HEK293 (cell line): ENCODE measurements around the gene HDAC10.
A peak's percentile ranks its signal among the peaks of the same experiment; 100 is the strongest.

Experiments
- CTCF ChIA-PET: fragments of 350-600 bp; formaldehyde crosslinking; extraction: SDS; loops from one replicate; lab custom pipeline; 2021; ENCODE audit warnings: antibody characterized with exemption; lab: Yijun Ruan, JAX
- POLR2A ChIA-PET: fragments of 300-600 bp; formaldehyde crosslinking; extraction: SDS; loops from one replicate; lab custom pipeline; 2020; ENCODE audit warnings: antibody characterized with exemption, inconsistent platforms; lab: Yijun Ruan, JAX
- H3K27ac ChIP-seq: fragments of 200-500 bp; sonication (Bioruptor generic); 2 replicates; pipeline ENCODE4 v1.5.1; 2014; ENCODE audit warnings: low read depth, low read length, control low read depth, inconsistent platforms; ENCODE audit errors: extremely low read depth
- H3K36me3 ChIP-seq, 2 experiments: fragments of 200-500 bp in 1 of 2; sonication (Bioruptor generic) in 1 of 2; 1 replicate in 1 of 2; 2 replicates in 1 of 2; pipeline ENCODE4 v1.5.1; 2014 to 2017; ENCODE audit warnings: inconsistent platforms in 2 of 2, low read length in 2 of 2; ENCODE audit not compliant: control insufficient read depth in 2 of 2, insufficient read depth in 1 of 2
- H3K4me1 ChIP-seq: fragments of 200-500 bp; sonication (Bioruptor generic); 2 replicates; pipeline ENCODE4 v1.5.1; 2014; ENCODE audit warnings: mild to moderate bottlenecking, low read length, inconsistent platforms; ENCODE audit not compliant: control insufficient read depth, insufficient read depth
- H3K4me3 ChIP-seq: 2 replicates; pipeline ENCODE4 v1.5.1; 2011; ENCODE audit warnings: low read depth, mild to moderate bottlenecking, control low read depth, low read length, moderate library complexity
- H3K9me3 ChIP-seq: fragments of 200-500 bp; sonication (Bioruptor generic); 2 replicates; pipeline ENCODE4 v1.5.1; 2014; ENCODE audit warnings: low read depth, low read length, inconsistent platforms; ENCODE audit not compliant: control insufficient read depth, insufficient read depth
- GLI2 ChIP-seq: fragments of 450-650 bp; formaldehyde crosslinking; IDR thresholded peaks from 2 replicates; pipeline ENCODE4; 2017; ENCODE audit warnings: missing biosample characterization, missing genetic modification characterization, low read depth, borderline replicate concordance
- KLF1 ChIP-seq: fragments of 450-650 bp; formaldehyde crosslinking; IDR thresholded peaks from 2 replicates; pipeline ENCODE4 v1.5.1; 2016; ENCODE audit warnings: missing biosample characterization, missing genetic modification characterization
- KLF10 ChIP-seq: fragments of 450-650 bp; IDR thresholded peaks from 2 replicates; pipeline ENCODE4 v1.5.1; 2018; ENCODE audit warnings: missing biosample characterization, mild to moderate bottlenecking, missing genetic modification characterization
- ZBTB21 ChIP-seq: fragments of 450-650 bp; formaldehyde crosslinking; IDR thresholded peaks from 2 replicates; pipeline ENCODE4 v1.5.1; 2017; ENCODE audit warnings: missing biosample characterization, missing genetic modification characterization
- ZFP37 ChIP-seq: fragments of 450-650 bp; formaldehyde crosslinking; IDR thresholded peaks from 2 replicates; pipeline ENCODE4 v1.5.1; 2016; ENCODE audit warnings: missing biosample characterization, missing genetic modification characterization
- ZNF169 ChIP-seq: fragments of 450-650 bp; formaldehyde crosslinking; IDR thresholded peaks from 2 replicates; pipeline ENCODE4 v1.5.1; 2016; ENCODE audit warnings: missing biosample characterization, missing genetic modification characterization
- ZNF2 ChIP-seq: fragments of 450-650 bp; formaldehyde crosslinking; IDR thresholded peaks from 2 replicates; pipeline ENCODE4 v1.5.1; 2016; ENCODE audit warnings: missing biosample characterization, missing genetic modification characterization
- ZNF341 ChIP-seq: fragments of 450-650 bp; formaldehyde crosslinking; IDR thresholded peaks from 2 replicates; pipeline ENCODE4; 2016; ENCODE audit warnings: low read depth, missing biosample characterization, missing genetic modification characterization
- ZNF473 ChIP-seq: fragments of 450-650 bp; formaldehyde crosslinking; IDR thresholded peaks from 2 replicates; pipeline ENCODE4 v1.5.1; 2017; ENCODE audit warnings: missing biosample characterization, missing genetic modification characterization
- ZNF560 ChIP-seq: fragments of 450-650 bp; formaldehyde crosslinking; IDR thresholded peaks from 2 replicates; pipeline ENCODE4 v1.5.1; 2017; ENCODE audit warnings: missing biosample characterization, missing genetic modification characterization, borderline replicate concordance
- ZNF561 ChIP-seq: fragments of 450-650 bp; IDR thresholded peaks from 2 replicates; pipeline ENCODE4 v1.5.1; 2018; ENCODE audit warnings: missing biosample characterization, missing genetic modification characterization, borderline replicate concordance
- ZNF621 ChIP-seq: fragments of 450-650 bp; formaldehyde crosslinking; IDR thresholded peaks from 2 replicates; pipeline ENCODE4 v1.5.1; 2017; ENCODE audit warnings: missing biosample characterization, missing genetic modification characterization
- TF ChIP-seq, protein P1 (sequence below): fragments of 450-650 bp; formaldehyde crosslinking; IDR thresholded peaks from 2 replicates; pipeline ENCODE4 v1.5.1; 2017; ENCODE audit warnings: missing biosample characterization, missing genetic modification characterization
- TF ChIP-seq, protein P2 (sequence below): fragments of 450-650 bp; formaldehyde crosslinking; IDR thresholded peaks from 2 replicates; pipeline ENCODE4 v1.5.1; 2016; ENCODE audit warnings: missing biosample characterization, missing genetic modification characterization
- TF ChIP-seq, protein P3 (sequence below): fragments of 450-650 bp; formaldehyde crosslinking; IDR thresholded peaks from 2 replicates; pipeline ENCODE4 v1.5.1; 2016; ENCODE audit warnings: missing biosample characterization, missing genetic modification characterization
- TF ChIP-seq, protein P4 (sequence below): fragments of 450-650 bp; formaldehyde crosslinking; conservative IDR thresholded peaks from 2 replicates; pipeline ENCODE4 v1.5.1; 2016; ENCODE audit warnings: low read depth, missing biosample characterization, missing genetic modification characterization
- TF ChIP-seq, protein P5 (sequence below): fragments of 450-650 bp; formaldehyde crosslinking; IDR thresholded peaks from 2 replicates; pipeline ENCODE4 v1.5.1; 2016; ENCODE audit warnings: missing biosample characterization, missing genetic modification characterization
- TF ChIP-seq, protein P6 (sequence below): fragments of 450-650 bp; formaldehyde crosslinking; IDR thresholded peaks from 2 replicates; pipeline ENCODE4 v1.5.1; 2016; ENCODE audit warnings: missing biosample characterization, missing genetic modification characterization, low read depth
- TF ChIP-seq, protein P7 (sequence below): fragments of 450-650 bp; formaldehyde crosslinking; IDR thresholded peaks from 2 replicates; pipeline ENCODE4 v1.5.1; 2017; ENCODE audit warnings: missing biosample characterization, mild to moderate bottlenecking, missing genetic modification characterization, moderate library complexity
- TF ChIP-seq, protein P8 (sequence below): fragments of 450-650 bp; formaldehyde crosslinking; IDR thresholded peaks from 2 replicates; pipeline ENCODE4 v1.5.1; 2016; ENCODE audit warnings: missing biosample characterization, missing genetic modification characterization, borderline replicate concordance

HDAC10 gene

DNA sequence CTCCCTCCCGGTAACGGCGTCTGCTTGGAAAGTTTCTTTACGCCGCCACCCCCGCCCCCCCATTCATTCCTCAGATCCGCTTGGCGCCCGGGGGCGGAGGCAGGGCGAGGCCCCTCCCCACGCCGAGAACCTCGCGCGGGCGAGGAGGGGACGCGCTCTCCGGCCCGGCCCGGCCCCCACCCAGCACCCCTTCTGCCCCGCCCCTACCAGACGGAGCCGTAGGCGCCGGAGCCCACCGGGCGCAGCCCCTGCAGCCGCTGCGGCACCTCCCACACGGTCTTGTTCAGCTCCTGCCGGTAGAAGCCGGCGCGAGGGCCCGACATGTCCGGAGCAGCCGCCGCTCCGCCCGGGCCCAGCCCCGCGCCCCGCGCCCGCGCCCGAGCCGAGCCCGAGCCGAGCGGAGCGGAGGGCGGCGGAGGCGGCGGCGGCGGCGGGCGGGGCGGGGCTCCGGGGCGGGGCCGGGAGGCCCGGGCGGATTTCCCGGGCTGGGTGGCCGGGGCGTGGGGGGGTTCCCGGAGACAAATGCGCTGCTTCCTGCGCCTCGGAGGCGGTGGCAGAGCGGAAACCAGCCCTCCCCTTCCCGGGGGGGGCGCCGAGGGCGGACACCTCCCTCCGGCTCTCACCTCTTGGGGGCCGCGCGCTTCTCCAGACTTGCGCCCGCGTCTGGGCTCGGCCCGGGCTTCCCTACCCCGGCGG is 19.1 kb upstream of the HDAC10 start, which contains the start of gene MAPK11:
TSS of gene MAPK11 (minus strand) at position 411 of the 696 bp plus-strand sequence. CDS start at position 323, 88 bp downstream.
- no peaks in the 10 kb centered on the region for H3K9me3 ChIP-seq
- H3K4me1 ChIP-seq = peaks cover 14% of the 10 kb centered on the region
- peaks cover 0 to 8% of the 10 kb centered on the region in 2 experiments; a peak in 1 of 3 replicates for H3K36me3 ChIP-seq
- H3K27ac ChIP-seq = peak within 1 kb of the TSS; percentile 64
- peak within 1 kb of the TSS; percentile 48 for H3K4me3 ChIP-seq
- ChIA-PET POLR2A (interaction anchor here (0.7 to 1.3 kb wide), 2 partner anchors 12 to 47 kb away, joined by 3 read pairs; no protein-coding TSS in a partner anchor), CTCF (no interaction called here)
- TF ChIP-seq ZNF473 (tag by site-specific recombination) (no peak), ZNF561 (tag by site-specific recombination) (no peak), ZNF621 (no peak), ZNF560 (tag by site-specific recombination) (no peak), KLF1 (tag by site-specific recombination) (peak; percentile 73), KLF10 (tag by site-specific recombination) (no peak), ZFP37 (tag by site-specific recombination) (no peak), ZNF169 (tag by site-specific recombination) (no peak), ZNF2 (no peak), GLI2 (tag by site-specific recombination) (no peak), ZBTB21 (tag by site-specific recombination) (no peak), ZNF341 (tag by site-specific recombination) (peak; percentile 55)
- TF ChIP-seq, protein P1, sequence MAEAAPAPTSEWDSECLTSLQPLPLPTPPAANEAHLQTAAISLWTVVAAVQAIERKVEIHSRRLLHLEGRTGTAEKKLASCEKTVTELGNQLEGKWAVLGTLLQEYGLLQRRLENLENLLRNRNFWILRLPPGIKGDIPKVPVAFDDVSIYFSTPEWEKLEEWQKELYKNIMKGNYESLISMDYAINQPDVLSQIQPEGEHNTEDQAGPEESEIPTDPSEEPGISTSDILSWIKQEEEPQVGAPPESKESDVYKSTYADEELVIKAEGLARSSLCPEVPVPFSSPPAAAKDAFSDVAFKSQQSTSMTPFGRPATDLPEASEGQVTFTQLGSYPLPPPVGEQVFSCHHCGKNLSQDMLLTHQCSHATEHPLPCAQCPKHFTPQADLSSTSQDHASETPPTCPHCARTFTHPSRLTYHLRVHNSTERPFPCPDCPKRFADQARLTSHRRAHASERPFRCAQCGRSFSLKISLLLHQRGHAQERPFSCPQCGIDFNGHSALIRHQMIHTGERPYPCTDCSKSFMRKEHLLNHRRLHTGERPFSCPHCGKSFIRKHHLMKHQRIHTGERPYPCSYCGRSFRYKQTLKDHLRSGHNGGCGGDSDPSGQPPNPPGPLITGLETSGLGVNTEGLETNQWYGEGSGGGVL (tag by site-specific recombination) = peak; percentile 84
- TF ChIP-seq, protein P2, sequence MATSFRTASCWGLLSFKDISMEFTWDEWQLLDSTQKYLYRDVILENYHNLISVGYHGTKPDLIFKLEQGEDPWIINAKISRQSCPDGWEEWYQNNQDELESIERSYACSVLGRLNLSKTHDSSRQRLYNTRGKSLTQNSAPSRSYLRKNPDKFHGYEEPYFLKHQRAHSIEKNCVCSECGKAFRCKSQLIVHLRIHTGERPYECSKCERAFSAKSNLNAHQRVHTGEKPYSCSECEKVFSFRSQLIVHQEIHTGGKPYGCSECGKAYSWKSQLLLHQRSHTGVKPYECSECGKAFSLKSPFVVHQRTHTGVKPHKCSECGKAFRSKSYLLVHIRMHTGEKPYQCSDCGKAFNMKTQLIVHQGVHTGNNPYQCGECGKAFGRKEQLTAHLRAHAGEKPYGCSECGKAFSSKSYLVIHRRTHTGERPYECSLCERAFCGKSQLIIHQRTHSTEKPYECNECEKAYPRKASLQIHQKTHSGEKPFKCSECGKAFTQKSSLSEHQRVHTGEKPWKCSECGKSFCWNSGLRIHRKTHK (tag by site-specific recombination) = no peak
- TF ChIP-seq, protein P3, sequence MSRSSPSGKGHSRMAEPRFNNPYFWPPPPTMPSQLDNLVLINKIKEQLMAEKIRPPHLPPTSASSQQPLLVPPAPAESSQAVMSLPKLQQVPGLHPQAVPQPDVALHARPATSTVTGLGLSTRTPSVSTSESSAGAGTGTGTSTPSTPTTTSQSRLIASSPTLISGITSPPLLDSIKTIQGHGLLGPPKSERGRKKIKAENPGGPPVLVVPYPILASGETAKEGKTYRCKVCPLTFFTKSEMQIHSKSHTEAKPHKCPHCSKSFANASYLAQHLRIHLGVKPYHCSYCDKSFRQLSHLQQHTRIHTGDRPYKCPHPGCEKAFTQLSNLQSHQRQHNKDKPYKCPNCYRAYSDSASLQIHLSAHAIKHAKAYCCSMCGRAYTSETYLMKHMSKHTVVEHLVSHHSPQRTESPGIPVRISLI (tag by site-specific recombination) = no peak
- TF ChIP-seq, protein P4, sequence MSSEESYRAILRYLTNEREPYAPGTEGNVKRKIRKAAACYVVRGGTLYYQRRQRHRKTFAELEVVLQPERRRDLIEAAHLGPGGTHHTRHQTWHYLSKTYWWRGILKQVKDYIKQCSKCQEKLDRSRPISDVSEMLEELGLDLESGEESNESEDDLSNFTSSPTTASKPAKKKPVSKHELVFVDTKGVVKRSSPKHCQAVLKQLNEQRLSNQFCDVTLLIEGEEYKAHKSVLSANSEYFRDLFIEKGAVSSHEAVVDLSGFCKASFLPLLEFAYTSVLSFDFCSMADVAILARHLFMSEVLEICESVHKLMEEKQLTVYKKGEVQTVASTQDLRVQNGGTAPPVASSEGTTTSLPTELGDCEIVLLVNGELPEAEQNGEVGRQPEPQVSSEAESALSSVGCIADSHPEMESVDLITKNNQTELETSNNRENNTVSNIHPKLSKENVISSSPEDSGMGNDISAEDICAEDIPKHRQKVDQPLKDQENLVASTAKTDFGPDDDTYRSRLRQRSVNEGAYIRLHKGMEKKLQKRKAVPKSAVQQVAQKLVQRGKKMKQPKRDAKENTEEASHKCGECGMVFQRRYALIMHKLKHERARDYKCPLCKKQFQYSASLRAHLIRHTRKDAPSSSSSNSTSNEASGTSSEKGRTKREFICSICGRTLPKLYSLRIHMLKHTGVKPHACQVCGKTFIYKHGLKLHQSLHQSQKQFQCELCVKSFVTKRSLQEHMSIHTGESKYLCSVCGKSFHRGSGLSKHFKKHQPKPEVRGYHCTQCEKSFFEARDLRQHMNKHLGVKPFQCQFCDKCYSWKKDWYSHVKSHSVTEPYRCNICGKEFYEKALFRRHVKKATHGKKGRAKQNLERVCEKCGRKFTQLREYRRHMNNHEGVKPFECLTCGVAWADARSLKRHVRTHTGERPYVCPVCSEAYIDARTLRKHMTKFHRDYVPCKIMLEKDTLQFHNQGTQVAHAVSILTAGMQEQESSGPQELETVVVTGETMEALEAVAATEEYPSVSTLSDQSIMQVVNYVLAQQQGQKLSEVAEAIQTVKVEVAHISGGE (tag by site-specific recombination) = 0 out of 2 replicates have a peak, but pooled peaks have one; percentile 30
- TF ChIP-seq, protein P5, sequence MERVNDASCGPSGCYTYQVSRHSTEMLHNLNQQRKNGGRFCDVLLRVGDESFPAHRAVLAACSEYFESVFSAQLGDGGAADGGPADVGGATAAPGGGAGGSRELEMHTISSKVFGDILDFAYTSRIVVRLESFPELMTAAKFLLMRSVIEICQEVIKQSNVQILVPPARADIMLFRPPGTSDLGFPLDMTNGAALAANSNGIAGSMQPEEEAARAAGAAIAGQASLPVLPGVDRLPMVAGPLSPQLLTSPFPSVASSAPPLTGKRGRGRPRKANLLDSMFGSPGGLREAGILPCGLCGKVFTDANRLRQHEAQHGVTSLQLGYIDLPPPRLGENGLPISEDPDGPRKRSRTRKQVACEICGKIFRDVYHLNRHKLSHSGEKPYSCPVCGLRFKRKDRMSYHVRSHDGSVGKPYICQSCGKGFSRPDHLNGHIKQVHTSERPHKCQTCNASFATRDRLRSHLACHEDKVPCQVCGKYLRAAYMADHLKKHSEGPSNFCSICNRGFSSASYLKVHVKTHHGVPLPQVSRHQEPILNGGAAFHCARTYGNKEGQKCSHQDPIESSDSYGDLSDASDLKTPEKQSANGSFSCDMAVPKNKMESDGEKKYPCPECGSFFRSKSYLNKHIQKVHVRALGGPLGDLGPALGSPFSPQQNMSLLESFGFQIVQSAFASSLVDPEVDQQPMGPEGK = peak; percentile 70
- TF ChIP-seq, protein P6, sequence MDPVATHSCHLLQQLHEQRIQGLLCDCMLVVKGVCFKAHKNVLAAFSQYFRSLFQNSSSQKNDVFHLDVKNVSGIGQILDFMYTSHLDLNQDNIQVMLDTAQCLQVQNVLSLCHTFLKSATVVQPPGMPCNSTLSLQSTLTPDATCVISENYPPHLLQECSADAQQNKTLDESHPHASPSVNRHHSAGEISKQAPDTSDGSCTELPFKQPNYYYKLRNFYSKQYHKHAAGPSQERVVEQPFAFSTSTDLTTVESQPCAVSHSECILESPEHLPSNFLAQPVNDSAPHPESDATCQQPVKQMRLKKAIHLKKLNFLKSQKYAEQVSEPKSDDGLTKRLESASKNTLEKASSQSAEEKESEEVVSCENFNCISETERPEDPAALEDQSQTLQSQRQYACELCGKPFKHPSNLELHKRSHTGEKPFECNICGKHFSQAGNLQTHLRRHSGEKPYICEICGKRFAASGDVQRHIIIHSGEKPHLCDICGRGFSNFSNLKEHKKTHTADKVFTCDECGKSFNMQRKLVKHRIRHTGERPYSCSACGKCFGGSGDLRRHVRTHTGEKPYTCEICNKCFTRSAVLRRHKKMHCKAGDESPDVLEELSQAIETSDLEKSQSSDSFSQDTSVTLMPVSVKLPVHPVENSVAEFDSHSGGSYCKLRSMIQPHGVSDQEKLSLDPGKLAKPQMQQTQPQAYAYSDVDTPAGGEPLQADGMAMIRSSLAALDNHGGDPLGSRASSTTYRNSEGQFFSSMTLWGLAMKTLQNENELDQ (tag by site-specific recombination) = no peak
- TF ChIP-seq, protein P7, sequence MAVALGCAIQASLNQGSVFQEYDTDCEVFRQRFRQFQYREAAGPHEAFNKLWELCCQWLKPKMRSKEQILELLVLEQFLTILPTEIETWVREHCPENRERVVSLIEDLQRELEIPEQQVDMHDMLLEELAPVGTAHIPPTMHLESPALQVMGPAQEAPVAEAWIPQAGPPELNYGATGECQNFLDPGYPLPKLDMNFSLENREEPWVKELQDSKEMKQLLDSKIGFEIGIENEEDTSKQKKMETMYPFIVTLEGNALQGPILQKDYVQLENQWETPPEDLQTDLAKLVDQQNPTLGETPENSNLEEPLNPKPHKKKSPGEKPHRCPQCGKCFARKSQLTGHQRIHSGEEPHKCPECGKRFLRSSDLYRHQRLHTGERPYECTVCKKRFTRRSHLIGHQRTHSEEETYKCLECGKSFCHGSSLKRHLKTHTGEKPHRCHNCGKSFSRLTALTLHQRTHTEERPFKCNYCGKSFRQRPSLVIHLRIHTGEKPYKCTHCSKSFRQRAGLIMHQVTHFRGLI (tag by site-specific recombination) = no peak
- TF ChIP-seq, protein P8, sequence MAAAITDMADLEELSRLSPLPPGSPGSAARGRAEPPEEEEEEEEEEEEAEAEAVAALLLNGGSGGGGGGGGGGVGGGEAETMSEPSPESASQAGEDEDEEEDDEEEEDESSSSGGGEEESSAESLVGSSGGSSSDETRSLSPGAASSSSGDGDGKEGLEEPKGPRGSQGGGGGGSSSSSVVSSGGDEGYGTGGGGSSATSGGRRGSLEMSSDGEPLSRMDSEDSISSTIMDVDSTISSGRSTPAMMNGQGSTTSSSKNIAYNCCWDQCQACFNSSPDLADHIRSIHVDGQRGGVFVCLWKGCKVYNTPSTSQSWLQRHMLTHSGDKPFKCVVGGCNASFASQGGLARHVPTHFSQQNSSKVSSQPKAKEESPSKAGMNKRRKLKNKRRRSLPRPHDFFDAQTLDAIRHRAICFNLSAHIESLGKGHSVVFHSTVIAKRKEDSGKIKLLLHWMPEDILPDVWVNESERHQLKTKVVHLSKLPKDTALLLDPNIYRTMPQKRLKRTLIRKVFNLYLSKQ (tag by site-specific recombination) = no peak
